Smooth muscle cell (in vitro differentiated cells): ENCODE data around the gene IL17REL. TPM values are rescaled to one million over a fixed set of nuclear protein-coding genes. Genes with fewer than 3 reads are reported as not detected.

ENCODE experiments used
- DNase-seq: peaks from one replicate; lab custom pipeline; 2025; ENCODE audit not compliant: unreplicated experiment; lab: John Stamatoyannopoulos, UW
- H2AFZ ChIP-seq: fragments of 200-600 bp; sonication (generic); 2 replicates; pipeline ENCODE4 v1.6.0; 2016; ENCODE audit warnings: antibody characterized with exemption, low read depth, mild to moderate bottlenecking
- H3F3A ChIP-seq: fragments of 200-600 bp; sonication (generic); 2 replicates; pipeline ENCODE4 v1.6.0; 2017; ENCODE audit warnings: antibody characterized with exemption, low read depth
- H3K27ac ChIP-seq: fragments of 200-600 bp; sonication (generic); 2 replicates; pipeline ENCODE4 v1.5.1; 2016; ENCODE audit warnings: low read depth, mild to moderate bottlenecking
- H3K27me3 ChIP-seq: fragments of 200-600 bp; sonication (generic); 2 replicates; pipeline ENCODE4 v1.6.1; 2016; ENCODE audit warnings: low read depth, mild to moderate bottlenecking
- H3K36me3 ChIP-seq: fragments of 200-600 bp; sonication (generic); 2 replicates; pipeline ENCODE4 v1.5.1; 2016; ENCODE audit warnings: low read depth
- H3K4me1 ChIP-seq: fragments of 200-600 bp; sonication (generic); 2 replicates; pipeline ENCODE4 v1.5.1; 2016; ENCODE audit warnings: low read depth
- H3K4me2 ChIP-seq: fragments of 200-600 bp; sonication (generic); 2 replicates; pipeline ENCODE4 v1.6.0; 2016; ENCODE audit warnings: mild to moderate bottlenecking
- H3K4me3 ChIP-seq: fragments of 200-600 bp; sonication (generic); 2 replicates; pipeline ENCODE4 v1.5.1; 2016; ENCODE audit warnings: mild to moderate bottlenecking
- H3K79me2 ChIP-seq: fragments of 200-600 bp; sonication (generic); 2 replicates; pipeline ENCODE4 v1.6.0; 2016; ENCODE audit warnings: low read depth, mild to moderate bottlenecking
- H3K9ac ChIP-seq: fragments of 200-600 bp; sonication (generic); 2 replicates; pipeline ENCODE4 v1.6.0; 2016; ENCODE audit warnings: low read depth
- H3K9me3 ChIP-seq: fragments of 200-600 bp; sonication (generic); replicated peaks from 2 replicates; pipeline ENCODE4 v1.5.1; 2016; ENCODE audit warnings: low read depth
- H4K20me1 ChIP-seq: fragments of 200-600 bp; sonication (generic); 2 replicates; pipeline ENCODE4 v1.6.0; 2016; ENCODE audit warnings: low read depth
- WGBS: methylation state at CpG from one replicate; pipeline ENCODE4 v1.1.7; 2016; ENCODE audit warnings: low lambda C conversion rate; 5-methylcytosine and 5-hydroxymethylcytosine counted together
- polyA plus RNA-seq: library from polyadenylated mRNA; unstranded; fragments of >200 nt; fragmentation: Nextera tagmentation; extraction: Ambion mirVana; gene quantifications from 2 replicates; pipeline ENCODE4 v1.2.1, GENCODE V29; 2016
- total RNA-seq: library from RNA; depleted of rRNA; stranded (reverse); fragments of >200 nt; gene quantifications from 2 replicates; pipeline ENCODE4 v1.2.3, GENCODE V29; 2014
- TF ChIP-seq, protein P1 (sequence below): fragments of 200-600 bp; sonication (generic); IDR thresholded peaks from 2 replicates; pipeline ENCODE4 v1.5.1; 2017; ENCODE audit warnings: borderline replicate concordance, mild to moderate bottlenecking, antibody characterized with exemption; ENCODE audit not compliant: insufficient read depth, poor library complexity, severe bottlenecking

IL17REL gene
- total and polyA plus RNA-seq, 2 experiments from 2014 or later = 0.04 TPM; not detected in 1

DNA sequence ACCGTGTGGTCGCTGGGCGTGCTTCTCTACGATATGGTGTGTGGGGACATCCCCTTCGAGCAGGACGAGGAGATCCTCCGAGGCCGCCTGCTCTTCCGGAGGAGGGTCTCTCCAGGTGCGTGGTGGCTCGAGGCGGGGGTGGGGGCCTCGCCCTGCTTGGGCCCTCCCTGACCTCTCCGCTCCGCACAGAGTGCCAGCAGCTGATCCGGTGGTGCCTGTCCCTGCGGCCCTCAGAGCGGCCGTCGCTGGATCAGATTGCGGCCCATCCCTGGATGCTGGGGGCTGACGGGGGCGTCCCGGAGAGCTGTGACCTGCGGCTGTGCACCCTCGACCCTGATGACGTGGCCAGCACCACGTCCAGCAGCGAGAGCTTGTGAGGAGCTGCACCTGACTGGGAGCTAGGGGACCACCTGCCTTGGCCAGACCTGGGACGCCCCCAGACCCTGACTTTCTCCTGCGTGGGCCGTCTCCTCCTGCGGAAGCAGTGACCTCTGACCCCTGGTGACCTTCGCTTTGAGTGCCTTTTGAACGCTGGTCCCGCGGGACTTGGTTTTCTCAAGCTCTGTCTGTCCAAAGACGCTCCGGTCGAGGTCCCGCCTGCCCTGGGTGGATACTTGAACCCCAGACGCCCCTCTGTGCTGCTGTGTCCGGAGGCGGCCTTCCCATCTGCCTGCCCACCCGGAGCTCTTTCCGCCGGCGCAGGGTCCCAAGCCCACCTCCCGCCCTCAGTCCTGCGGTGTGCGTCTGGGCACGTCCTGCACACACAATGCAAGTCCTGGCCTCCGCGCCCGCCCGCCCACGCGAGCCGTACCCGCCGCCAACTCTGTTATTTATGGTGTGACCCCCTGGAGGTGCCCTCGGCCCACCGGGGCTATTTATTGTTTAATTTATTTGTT lies 49.6 kb downstream of the IL17REL start:
- Histone ChIP-seq H3K4me3 (peak overlapping the region; percentile 63), H3K9me3 (no peaks in the 10 kb centered on the region), H3K27ac (peak overlapping the region; percentile 96), H3K4me2 (peak overlapping the region; percentile 98), H3K36me3 (no peaks in the 10 kb centered on the region), H2AFZ (no peak overlapping the region), H3K9ac (peak overlapping the region; percentile 96), H3K27me3 (no peaks in the 10 kb centered on the region), H3F3A (no peaks in the 10 kb centered on the region), H3K4me1 (peaks cover 8% of the 10 kb centered on the region), H3K79me2 (peaks cover 33% of the 10 kb centered on the region), H4K20me1 (peaks cover 44% of the 10 kb centered on the region)
- DNase-seq = no peak
- TF ChIP-seq, protein P1, sequence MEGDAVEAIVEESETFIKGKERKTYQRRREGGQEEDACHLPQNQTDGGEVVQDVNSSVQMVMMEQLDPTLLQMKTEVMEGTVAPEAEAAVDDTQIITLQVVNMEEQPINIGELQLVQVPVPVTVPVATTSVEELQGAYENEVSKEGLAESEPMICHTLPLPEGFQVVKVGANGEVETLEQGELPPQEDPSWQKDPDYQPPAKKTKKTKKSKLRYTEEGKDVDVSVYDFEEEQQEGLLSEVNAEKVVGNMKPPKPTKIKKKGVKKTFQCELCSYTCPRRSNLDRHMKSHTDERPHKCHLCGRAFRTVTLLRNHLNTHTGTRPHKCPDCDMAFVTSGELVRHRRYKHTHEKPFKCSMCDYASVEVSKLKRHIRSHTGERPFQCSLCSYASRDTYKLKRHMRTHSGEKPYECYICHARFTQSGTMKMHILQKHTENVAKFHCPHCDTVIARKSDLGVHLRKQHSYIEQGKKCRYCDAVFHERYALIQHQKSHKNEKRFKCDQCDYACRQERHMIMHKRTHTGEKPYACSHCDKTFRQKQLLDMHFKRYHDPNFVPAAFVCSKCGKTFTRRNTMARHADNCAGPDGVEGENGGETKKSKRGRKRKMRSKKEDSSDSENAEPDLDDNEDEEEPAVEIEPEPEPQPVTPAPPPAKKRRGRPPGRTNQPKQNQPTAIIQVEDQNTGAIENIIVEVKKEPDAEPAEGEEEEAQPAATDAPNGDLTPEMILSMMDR = no peak
- 79% methylated on average over 62 of the region's 63 CpGs for WGBS

DNA sequence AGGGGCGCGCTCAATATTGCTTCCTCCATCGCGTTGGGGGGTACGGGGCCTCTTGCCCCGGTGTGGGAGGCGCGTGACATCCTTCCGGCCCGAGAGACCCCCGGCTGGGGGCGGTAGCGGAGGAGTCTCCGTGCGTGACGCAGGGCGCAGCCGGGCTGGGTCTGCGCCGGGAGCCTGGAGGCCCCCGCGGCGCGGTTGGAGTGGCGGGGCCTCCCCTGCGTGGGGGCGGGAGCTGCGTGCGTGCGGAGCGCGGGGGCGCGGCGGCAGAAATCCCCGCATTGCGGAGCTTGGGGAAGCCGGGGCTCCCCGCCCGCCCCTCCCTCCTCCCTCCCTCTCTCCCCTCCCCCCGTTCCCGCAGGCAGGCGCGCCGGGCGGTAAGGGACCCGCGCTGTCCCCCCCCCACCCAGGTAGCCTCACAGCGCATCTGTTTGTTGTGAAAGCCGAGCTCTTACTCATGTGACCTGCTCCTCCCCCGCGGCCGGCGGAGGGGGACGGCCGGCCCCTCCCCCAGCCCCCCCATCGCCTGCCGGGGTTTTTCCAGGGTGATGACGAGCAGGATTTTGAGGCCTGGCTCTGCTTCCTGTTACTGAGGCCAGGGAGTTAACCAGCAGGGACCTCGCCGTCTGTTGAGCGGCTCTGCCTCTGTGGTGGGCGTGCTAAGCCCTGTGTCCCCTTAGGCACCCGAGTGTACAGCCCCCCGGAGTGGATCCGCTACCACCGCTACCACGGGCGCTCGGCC lies 50.4 kb downstream of the IL17REL start:
- Histone ChIP-seq H3K4me1 (peaks cover 8% of the 10 kb centered on the region), H3K4me3 (peak overlapping the region; percentile 63), H2AFZ (no peak overlapping the region), H3K36me3 (no peaks in the 10 kb centered on the region), H3K27ac (peak overlapping the region; percentile 96), H3K9ac (peak overlapping the region; percentile 96), H3K9me3 (no peaks in the 10 kb centered on the region), H3K79me2 (peaks cover 33% of the 10 kb centered on the region), H3K4me2 (peak overlapping the region; percentile 98), H3K27me3 (no peaks in the 10 kb centered on the region), H3F3A (no peaks in the 10 kb centered on the region), H4K20me1 (peaks cover 44% of the 10 kb centered on the region)
- TF ChIP-seq, protein P1 = no peak
- DNase-seq = peak; percentile 80
- WGBS = 3% methylated on average over 28 of the region's 70 CpGs

DNA sequence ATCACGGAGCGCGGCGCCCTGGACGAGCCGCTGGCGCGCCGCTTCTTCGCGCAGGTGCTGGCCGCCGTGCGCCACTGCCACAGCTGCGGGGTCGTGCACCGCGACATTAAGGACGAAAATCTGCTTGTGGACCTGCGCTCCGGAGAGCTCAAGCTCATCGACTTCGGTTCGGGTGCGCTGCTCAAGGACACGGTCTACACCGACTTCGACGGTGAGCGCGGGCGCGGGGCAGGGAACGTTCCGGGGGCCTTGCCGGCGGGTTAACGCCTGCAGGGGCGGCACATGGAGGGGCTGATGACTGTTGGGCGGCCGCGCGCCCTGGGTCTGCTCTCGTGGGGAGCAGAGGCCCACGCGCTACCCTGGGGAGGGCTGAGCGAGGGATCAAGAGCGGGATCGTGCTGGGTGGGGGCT lies 51.0 kb downstream of the IL17REL start:
- Histone ChIP-seq H3K9me3 (no peaks in the 10 kb centered on the region), H3K79me2 (peaks cover 33% of the 10 kb centered on the region), H2AFZ (no peak overlapping the region), H4K20me1 (peaks cover 44% of the 10 kb centered on the region), H3K9ac (peak overlapping the region; percentile 96), H3F3A (no peaks in the 10 kb centered on the region), H3K27me3 (no peaks in the 10 kb centered on the region), H3K27ac (peak overlapping the region; percentile 96), H3K4me3 (peak overlapping the region; percentile 63), H3K36me3 (no peaks in the 10 kb centered on the region), H3K4me1 (peaks cover 8% of the 10 kb centered on the region), H3K4me2 (peak overlapping the region; percentile 98)
- no peak for DNase-seq
- 1% methylated on average over 49 of the region's 49 CpGs for WGBS
- TF ChIP-seq, protein P1 = no peak
